ENCODE results near the gene HSP90AB1. TPM values are rescaled to one million over a fixed set of nuclear protein-coding genes. Genes with fewer than 3 reads are reported as not detected.

Gene HSP90AB1
- polyA plus RNA-seq, 1 donor from 2014 or later: 522 TPM

- Histone ChIP-seq H3K9me3 (ENCODE audit: low read length) (no peaks in the 10 kb centered on the region), H3K9ac (ENCODE audit: low read length) (peak overlapping the region; percentile 79), H2AFZ (ENCODE audit: low read depth, low read length) (no peak overlapping the region), H4K20me1 (ENCODE audit: insufficient read depth) (peaks cover 4% of the 10 kb centered on the region), H3K79me2 (replicated peaks; ENCODE audit: insufficient read depth, low read length) (peaks cover 14% of the 10 kb centered on the region), H3F3A (ENCODE audit: insufficient read depth, low read length, poor library complexity, severe bottlenecking) (no peaks in the 10 kb centered on the region), H3K4me3 (ENCODE audit: low read length) (peak overlapping the region; percentile 96), H3K27me3 (ENCODE audit: insufficient read depth, low read depth, low read length) (no peaks in the 10 kb centered on the region), H3K36me3 (ENCODE audit: insufficient read depth, low read length) (no peaks in the 10 kb centered on the region), H3K9me2 (ENCODE audit: insufficient read depth, low read length) (no peaks in the 10 kb centered on the region), H3K4me2 (ENCODE audit: low read length) (peak overlapping the region; percentile 95), H3K27ac (ENCODE audit: low read length) (no peak overlapping the region)
- TF ChIP-seq POLR2AphosphoS5 (IDR thresholded peaks at IDR 0.05) (no peak), MXI1 (conservative IDR thresholded peaks at IDR 0.05; ENCODE audit: poor library complexity, severe bottlenecking) (no peak), EZH2 (IDR thresholded peaks at IDR 0.05; ENCODE audit: borderline replicate concordance, insufficient read depth, low read length, poor library complexity, severe bottlenecking) (no peak), CTCF (IDR thresholded peaks at IDR 0.05; ENCODE audit: poor library complexity, severe bottlenecking) (no peak), RAD21 (conservative IDR thresholded peaks at IDR 0.05) (no peak), SMC3 (conservative IDR thresholded peaks at IDR 0.05; ENCODE audit: poor library complexity) (no peak)
Measured at GRCh38 chr6:44263354-44264100, 16.6 kb downstream of the HSP90AB1 start.

DNA sequence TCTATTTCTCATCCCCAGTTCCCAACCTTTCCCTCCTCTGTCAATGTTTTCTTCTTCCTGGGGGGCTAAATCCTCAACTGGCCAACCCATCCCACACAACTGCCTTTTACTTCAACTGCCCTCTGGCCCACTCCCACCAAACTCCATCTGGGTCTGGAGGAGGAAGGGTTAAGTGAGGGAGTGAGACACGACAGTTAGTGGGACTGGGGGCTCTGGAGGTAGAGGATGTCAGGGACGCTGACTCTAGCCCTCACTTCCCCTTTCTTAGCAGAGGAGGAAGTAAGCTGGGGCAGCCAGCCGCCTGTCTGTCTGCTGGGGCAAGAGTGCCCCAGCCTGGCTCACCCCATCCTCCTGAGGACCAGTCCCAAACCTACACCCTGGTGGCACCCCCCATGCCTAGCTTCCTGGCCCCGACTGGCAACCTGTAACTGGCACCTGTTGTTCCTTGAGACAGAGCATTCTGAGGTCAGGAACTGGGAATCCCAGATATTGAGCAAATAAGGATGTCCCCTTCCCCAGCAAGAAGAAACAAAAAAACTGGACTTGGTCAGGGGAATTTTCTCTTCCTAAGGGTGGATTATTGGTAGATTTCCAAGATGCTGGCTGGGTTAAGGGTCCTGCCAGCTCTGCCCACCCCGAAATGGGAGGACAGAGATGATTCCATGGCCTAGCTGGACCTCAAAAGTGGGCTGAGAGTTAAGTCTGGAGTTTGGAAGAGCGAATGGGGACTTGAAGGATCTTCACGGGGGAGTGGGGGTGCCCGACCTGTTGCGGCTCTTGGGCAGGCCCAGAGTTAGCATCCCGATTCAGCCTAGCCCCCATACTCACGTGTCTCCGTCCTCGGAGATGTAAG is 17.5 kb downstream of the HSP90AB1 start:
- H3K4me3 ChIP-seq (ENCODE audit: low read length): peak overlapping the region; percentile 96
- H4K20me1 ChIP-seq (ENCODE audit: insufficient read depth): peaks cover 4% of the 10 kb centered on the region
- peak overlapping the region; percentile 95 for H3K4me2 ChIP-seq (ENCODE audit: low read length)
- no peaks in the 10 kb centered on the region for H3K9me2 ChIP-seq (ENCODE audit: insufficient read depth, low read length)
- H3K27me3 ChIP-seq (ENCODE audit: insufficient read depth, low read depth, low read length): no peaks in the 10 kb centered on the region
- H3K27ac ChIP-seq (ENCODE audit: low read length): peak overlapping the region; percentile 69
- H3F3A ChIP-seq (ENCODE audit: insufficient read depth, low read length, poor library complexity, severe bottlenecking): no peaks in the 10 kb centered on the region
- no peaks in the 10 kb centered on the region for H3K9me3 ChIP-seq (ENCODE audit: low read length)
- H3K36me3 ChIP-seq (ENCODE audit: insufficient read depth, low read length): no peaks in the 10 kb centered on the region
- H3K9ac ChIP-seq (ENCODE audit: low read length): peak overlapping the region; percentile 79
- peaks cover 14% of the 10 kb centered on the region for H3K79me2 ChIP-seq (replicated peaks; ENCODE audit: insufficient read depth, low read length)
- H2AFZ ChIP-seq (ENCODE audit: low read depth, low read length): peak overlapping the region; percentile 48
- TF ChIP-seq MXI1 (conservative IDR thresholded peaks at IDR 0.05; ENCODE audit: poor library complexity, severe bottlenecking): no peak
- TF ChIP-seq POLR2AphosphoS5 (IDR thresholded peaks at IDR 0.05): no peak
- TF ChIP-seq EZH2 (IDR thresholded peaks at IDR 0.05; ENCODE audit: borderline replicate concordance, insufficient read depth, low read length, poor library complexity, severe bottlenecking): no peak
- TF ChIP-seq, protein P1, sequence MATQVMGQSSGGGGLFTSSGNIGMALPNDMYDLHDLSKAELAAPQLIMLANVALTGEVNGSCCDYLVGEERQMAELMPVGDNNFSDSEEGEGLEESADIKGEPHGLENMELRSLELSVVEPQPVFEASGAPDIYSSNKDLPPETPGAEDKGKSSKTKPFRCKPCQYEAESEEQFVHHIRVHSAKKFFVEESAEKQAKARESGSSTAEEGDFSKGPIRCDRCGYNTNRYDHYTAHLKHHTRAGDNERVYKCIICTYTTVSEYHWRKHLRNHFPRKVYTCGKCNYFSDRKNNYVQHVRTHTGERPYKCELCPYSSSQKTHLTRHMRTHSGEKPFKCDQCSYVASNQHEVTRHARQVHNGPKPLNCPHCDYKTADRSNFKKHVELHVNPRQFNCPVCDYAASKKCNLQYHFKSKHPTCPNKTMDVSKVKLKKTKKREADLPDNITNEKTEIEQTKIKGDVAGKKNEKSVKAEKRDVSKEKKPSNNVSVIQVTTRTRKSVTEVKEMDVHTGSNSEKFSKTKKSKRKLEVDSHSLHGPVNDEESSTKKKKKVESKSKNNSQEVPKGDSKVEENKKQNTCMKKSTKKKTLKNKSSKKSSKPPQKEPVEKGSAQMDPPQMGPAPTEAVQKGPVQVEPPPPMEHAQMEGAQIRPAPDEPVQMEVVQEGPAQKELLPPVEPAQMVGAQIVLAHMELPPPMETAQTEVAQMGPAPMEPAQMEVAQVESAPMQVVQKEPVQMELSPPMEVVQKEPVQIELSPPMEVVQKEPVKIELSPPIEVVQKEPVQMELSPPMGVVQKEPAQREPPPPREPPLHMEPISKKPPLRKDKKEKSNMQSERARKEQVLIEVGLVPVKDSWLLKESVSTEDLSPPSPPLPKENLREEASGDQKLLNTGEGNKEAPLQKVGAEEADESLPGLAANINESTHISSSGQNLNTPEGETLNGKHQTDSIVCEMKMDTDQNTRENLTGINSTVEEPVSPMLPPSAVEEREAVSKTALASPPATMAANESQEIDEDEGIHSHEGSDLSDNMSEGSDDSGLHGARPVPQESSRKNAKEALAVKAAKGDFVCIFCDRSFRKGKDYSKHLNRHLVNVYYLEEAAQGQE (IDR thresholded peaks at IDR 0.05; ENCODE audit: borderline replicate concordance): no peak
- TF ChIP-seq SMC3 (conservative IDR thresholded peaks at IDR 0.05; ENCODE audit: poor library complexity): no peak
- TF ChIP-seq EP300 (conservative IDR thresholded peaks at IDR 0.05; ENCODE audit: poor library complexity, severe bottlenecking): no peak
- TF ChIP-seq CTCF (IDR thresholded peaks at IDR 0.05; ENCODE audit: poor library complexity, severe bottlenecking): no peak
- no peak for TF ChIP-seq TAF1 (IDR thresholded peaks at IDR 0.05; ENCODE audit: low read depth)
- no peak for TF ChIP-seq RAD21 (conservative IDR thresholded peaks at IDR 0.05)

All from neural cell (in vitro differentiated cells).